Natural killer cell (primary cell): ENCODE data around the gene LDB2. TPM values are rescaled to one million over a fixed set of nuclear protein-coding genes. Genes with fewer than 3 reads are reported as not detected.

ENCODE experiments used
- ATAC-seq, 3 donors: fragments of 150-1000 bp in 2 of 3; fragments of 200-7000 bp in 1 of 3; cut with Tn5 transposase; 1 replicate in 1 of 3; 2 replicates in 2 of 3; pipeline ENCODE4 v1.10.0; 2021; ENCODE audit warnings: mild to moderate bottlenecking in 2 of 3, moderate library complexity in 2 of 3
- DNase-seq, 2 donors: peaks; one replicate each; pipeline versions ENCODE4 v3.0.0 to v3.0.0-alpha.2; 2013 to 2021; ENCODE audit warnings: mixed read lengths in 1 of 2
- H3K27ac ChIP-seq: one replicate; pipeline ENCODE4 v1.5.1; 2013; ENCODE audit warnings: mild to moderate bottlenecking, low read length
- H3K27me3 ChIP-seq: one replicate; pipeline ENCODE4 v1.6.1; 2013; ENCODE audit warnings: low read length; ENCODE audit not compliant: control insufficient read depth, insufficient read depth
- H3K36me3 ChIP-seq: one replicate; pipeline ENCODE4 v1.6.1; 2013; ENCODE audit warnings: low read length; ENCODE audit not compliant: control insufficient read depth, insufficient read depth
- H3K4me1 ChIP-seq: one replicate; pipeline ENCODE4 v1.6.1; 2013; ENCODE audit warnings: low read length; ENCODE audit not compliant: control insufficient read depth, insufficient read depth
- H3K4me3 ChIP-seq: one replicate; pipeline ENCODE4 v1.5.1; 2013; ENCODE audit warnings: low read length
- H3K9me3 ChIP-seq: one replicate; pipeline ENCODE4 v1.6.1; 2013; ENCODE audit warnings: low read length; ENCODE audit not compliant: control insufficient read depth, insufficient read depth
- H3K27ac Mint-ChIP-seq, 2 donors: one replicate each; pipeline ENCODE4 v1.8.0; 2022; ENCODE audit warnings: mild to moderate bottlenecking in 2 of 2, mixed read lengths in 2 of 2, moderate library complexity in 1 of 2
- H3K27me3 Mint-ChIP-seq, 2 donors: one replicate each; pipeline ENCODE4 v1.8.0; 2022; ENCODE audit warnings: low read depth in 2 of 2, mixed read lengths in 2 of 2
- H3K36me3 Mint-ChIP-seq: one replicate; pipeline ENCODE4 v1.8.0; 2022; ENCODE audit warnings: mixed read lengths
- H3K4me1 Mint-ChIP-seq, 2 donors: one replicate each; pipeline ENCODE4 v1.8.0; 2022; ENCODE audit warnings: mixed read lengths in 2 of 2
- H3K4me3 Mint-ChIP-seq: one replicate; pipeline ENCODE4 v1.8.0; 2022; ENCODE audit warnings: mild to moderate bottlenecking, moderate library complexity, mixed read lengths
- H3K9me3 Mint-ChIP-seq, 2 donors: one replicate each; pipeline ENCODE4 v1.8.0; 2022; ENCODE audit warnings: mixed read lengths in 2 of 2
- WGBS: methylation state at CpG from one replicate; pipeline ENCODE4 v1.1.7; 2013; ENCODE audit warnings: missing lambda C conversion rate; ENCODE audit not compliant: insufficient coverage; 5-methylcytosine and 5-hydroxymethylcytosine counted together
- intact Hi-C: fragments of 100-400 bp; cut with micrococcal nuclease; formaldehyde crosslinking; loops from one replicate; pipeline ENCODE4 v1.14.2; 2022
- total RNA-seq, 4 donors: library from RNA; stranded (reverse); fragments of 120-200 nt in 1 of 4; gene quantifications; one replicate each; pipeline versions ENCODE4 v1.2.3 to v1.2.4, GENCODE V29; 2013 to 2022
- TF ChIP-seq, protein P1 (sequence below): fragments of 200-600 bp; IDR thresholded peaks from one replicate; pipeline ENCODE4 v1.8.0; 2022; ENCODE audit warnings: antibody characterized with exemption

LDB2 gene
- total RNA-seq, 3 donors from 2014 or later (not counting 1 experiment from before 2014, with no cell fraction given) = 8.2 to 14.2 (median 13.6) TPM

DNA sequence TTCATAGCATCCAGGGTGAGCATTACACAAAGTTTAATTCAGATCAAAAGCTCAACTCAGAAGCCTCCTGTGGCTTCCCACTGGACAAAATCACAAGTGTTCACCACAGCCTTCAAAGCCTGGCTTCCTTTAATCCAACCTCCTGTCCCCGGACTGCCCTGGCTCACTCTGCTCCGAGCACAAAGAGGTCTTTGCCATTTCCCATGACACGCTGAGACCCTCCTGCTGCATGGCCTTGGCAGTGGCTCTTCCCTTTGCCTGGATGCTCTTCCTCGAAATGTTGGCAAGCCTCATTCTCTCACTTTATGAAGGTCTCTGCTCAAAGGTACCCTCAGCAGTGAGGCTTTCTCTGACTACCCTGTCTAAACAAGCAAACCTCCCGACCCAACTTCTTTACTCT lies 41.0 kb downstream of the LDB2 start:
- WGBS = 88% methylated on average over 5 of the region's 5 CpGs
- TF ChIP-seq, protein P1, sequence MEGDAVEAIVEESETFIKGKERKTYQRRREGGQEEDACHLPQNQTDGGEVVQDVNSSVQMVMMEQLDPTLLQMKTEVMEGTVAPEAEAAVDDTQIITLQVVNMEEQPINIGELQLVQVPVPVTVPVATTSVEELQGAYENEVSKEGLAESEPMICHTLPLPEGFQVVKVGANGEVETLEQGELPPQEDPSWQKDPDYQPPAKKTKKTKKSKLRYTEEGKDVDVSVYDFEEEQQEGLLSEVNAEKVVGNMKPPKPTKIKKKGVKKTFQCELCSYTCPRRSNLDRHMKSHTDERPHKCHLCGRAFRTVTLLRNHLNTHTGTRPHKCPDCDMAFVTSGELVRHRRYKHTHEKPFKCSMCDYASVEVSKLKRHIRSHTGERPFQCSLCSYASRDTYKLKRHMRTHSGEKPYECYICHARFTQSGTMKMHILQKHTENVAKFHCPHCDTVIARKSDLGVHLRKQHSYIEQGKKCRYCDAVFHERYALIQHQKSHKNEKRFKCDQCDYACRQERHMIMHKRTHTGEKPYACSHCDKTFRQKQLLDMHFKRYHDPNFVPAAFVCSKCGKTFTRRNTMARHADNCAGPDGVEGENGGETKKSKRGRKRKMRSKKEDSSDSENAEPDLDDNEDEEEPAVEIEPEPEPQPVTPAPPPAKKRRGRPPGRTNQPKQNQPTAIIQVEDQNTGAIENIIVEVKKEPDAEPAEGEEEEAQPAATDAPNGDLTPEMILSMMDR = no peak
- Mint-ChIP-seq H3K4me3 (no peak overlapping the region), H3K4me1 (peaks cover 5 to 10% of the 10 kb centered on the region in 2 donors), H3K9me3 (no peaks in the 10 kb centered on the region), H3K36me3 (no peaks in the 10 kb centered on the region), H3K27me3 (no peaks in the 10 kb centered on the region), H3K27ac (no peak overlapping the region)
- ATAC-seq (no peak), DNase-seq (no peak)
- no peaks in the 10 kb centered on the region for H3K27me3 ChIP-seq
- intact Hi-C loops = no loop called here
- no peaks in the 10 kb centered on the region for H3K9me3 ChIP-seq
- H3K4me3 ChIP-seq = no peak overlapping the region
- H3K27ac ChIP-seq = no peak overlapping the region
- no peaks in the 10 kb centered on the region for H3K4me1 ChIP-seq
- no peaks in the 10 kb centered on the region for H3K36me3 ChIP-seq

DNA sequence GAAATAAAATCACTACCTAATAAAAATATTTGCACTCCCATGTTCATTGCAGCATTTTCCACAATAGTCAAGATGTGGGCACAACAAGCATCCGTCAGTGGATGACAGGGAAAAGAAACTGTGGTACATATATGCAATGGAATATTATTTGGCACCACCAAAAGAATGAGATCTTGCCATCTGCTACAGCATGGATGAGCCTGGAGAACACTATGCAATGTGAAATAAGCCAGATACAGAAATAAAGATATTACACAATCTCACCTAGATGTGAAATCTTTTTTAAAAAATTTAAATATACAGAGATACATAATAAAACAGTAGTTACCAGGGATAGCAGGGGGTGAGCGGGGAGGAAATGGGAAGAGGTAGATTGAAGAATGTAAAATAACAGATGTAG lies 44.8 kb downstream of the LDB2 start:
- no peak overlapping the region for H3K4me3 Mint-ChIP-seq
- ATAC-seq (no peak), DNase-seq (no peak)
- Histone ChIP-seq H3K27ac (no peak overlapping the region), H3K36me3 (no peaks in the 10 kb centered on the region), H3K9me3 (no peaks in the 10 kb centered on the region), H3K4me1 (no peaks in the 10 kb centered on the region), H3K4me3 (no peak overlapping the region), H3K27me3 (no peaks in the 10 kb centered on the region)
- 76% methylated on average over 2 of the region's 2 CpGs for WGBS
- no peaks in the 10 kb centered on the region for H3K27me3 Mint-ChIP-seq
- no peaks in the 10 kb centered on the region for H3K9me3 Mint-ChIP-seq
- TF ChIP-seq, protein P1 = no peak
- intact Hi-C loops = no loop called here
- H3K4me1 Mint-ChIP-seq = peaks cover 0 to 9% of the 10 kb centered on the region in 2 donors
- no peaks in the 10 kb centered on the region for H3K36me3 Mint-ChIP-seq
- no peak overlapping the region for H3K27ac Mint-ChIP-seq

DNA sequence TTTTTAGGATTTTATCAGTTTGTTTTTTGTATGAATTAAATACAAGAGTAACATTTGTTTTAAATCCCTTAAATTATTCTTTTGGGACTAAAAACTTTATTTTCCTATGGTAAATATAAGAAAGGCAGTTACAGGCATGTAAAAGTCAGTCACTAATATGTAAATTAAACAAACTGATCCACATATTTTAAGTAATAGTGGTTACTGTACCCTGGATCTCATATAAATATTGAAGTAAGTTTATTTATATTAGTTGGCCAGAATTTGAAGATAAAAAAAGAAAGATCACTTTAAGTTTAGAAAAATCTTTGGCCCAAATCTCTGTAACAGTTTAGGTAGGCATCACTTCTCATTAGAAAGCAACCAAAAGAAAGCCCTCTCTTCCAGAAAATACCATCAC lies 45.8 kb downstream of the LDB2 start:
- Histone ChIP-seq H3K27ac (no peak overlapping the region), H3K27me3 (no peaks in the 10 kb centered on the region), H3K4me3 (no peak overlapping the region), H3K36me3 (no peaks in the 10 kb centered on the region), H3K9me3 (no peaks in the 10 kb centered on the region), H3K4me1 (no peaks in the 10 kb centered on the region)
- ATAC-seq (no peak), DNase-seq (no peak)
- TF ChIP-seq, protein P1 = no peak
- Mint-ChIP-seq H3K27ac (no peak overlapping the region), H3K27me3 (no peaks in the 10 kb centered on the region), H3K36me3 (no peaks in the 10 kb centered on the region), H3K4me1 (peaks cover 0 to 9% of the 10 kb centered on the region in 2 donors), H3K9me3 (no peaks in the 10 kb centered on the region), H3K4me3 (no peak overlapping the region)
- intact Hi-C loops = no loop called here

DNA sequence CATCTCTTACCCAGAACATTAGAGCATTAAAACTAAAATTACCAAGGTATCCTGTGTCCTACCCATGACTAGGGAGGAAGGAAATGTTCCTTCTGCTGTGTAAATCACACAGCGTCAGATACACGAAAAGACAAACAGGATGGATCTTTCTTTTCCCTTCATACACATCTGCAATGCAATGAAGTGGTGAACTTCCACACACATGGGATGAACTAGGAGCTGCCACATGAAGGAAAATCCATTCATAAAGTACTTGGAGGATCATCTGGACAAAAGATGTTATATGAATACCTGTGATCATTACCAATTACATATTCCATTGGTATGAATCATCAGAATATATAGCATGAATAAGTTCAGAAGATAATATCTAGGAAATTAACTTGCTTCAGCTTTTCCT lies 46.2 kb downstream of the LDB2 start:
- intact Hi-C loops = no loop called here
- H3K4me3 Mint-ChIP-seq = no peak overlapping the region
- H3K27me3 ChIP-seq = no peaks in the 10 kb centered on the region
- H3K27ac Mint-ChIP-seq = no peak overlapping the region
- ATAC-seq (no peak), DNase-seq (no peak)
- TF ChIP-seq, protein P1 = no peak
- no peaks in the 10 kb centered on the region for H3K9me3 Mint-ChIP-seq
- H3K9me3 ChIP-seq = no peaks in the 10 kb centered on the region
- no peak overlapping the region for H3K4me3 ChIP-seq
- H3K36me3 Mint-ChIP-seq = no peaks in the 10 kb centered on the region
- H3K36me3 ChIP-seq = no peaks in the 10 kb centered on the region
- peaks cover 0 to 6% of the 10 kb centered on the region in 2 donors for H3K4me1 Mint-ChIP-seq
- H3K27me3 Mint-ChIP-seq = no peaks in the 10 kb centered on the region
- no peaks in the 10 kb centered on the region for H3K4me1 ChIP-seq
- no peak overlapping the region for H3K27ac ChIP-seq
- 74% methylated on average over 2 of the region's 2 CpGs for WGBS
